ENCODE results near the gene MRPS16.

MRPS16 gene

GRCh38 chr10:73225518-73225917, 26.9 kb downstream of the MRPS16 start:
- TF ChIP-seq CTCF (IDR thresholded peaks at IDR 0.05; ENCODE audit: extremely low read depth, missing control alignments), result no peak
- no peak for DNase-seq (ENCODE audit: low spot score)

- no peak for DNase-seq (ENCODE audit: low spot score)
Observed at GRCh38 chr10:73220989-73221388, 31.5 kb downstream of the MRPS16 start.

GRCh38 chr10:73219384-73219783, 33.1 kb downstream of the MRPS16 start:
- no peak for TF ChIP-seq CTCF (IDR thresholded peaks at IDR 0.05; ENCODE audit: extremely low read depth, missing control alignments)
- no peak for DNase-seq (ENCODE audit: low spot score)

More at GRCh38 chr10:73220989-73221388, 31.5 kb downstream of the MRPS16 start:
- TF ChIP-seq CTCF (IDR thresholded peaks at IDR 0.05; ENCODE audit: extremely low read depth, missing control alignments), result no peak

GRCh38 chr10:73218431-73219191, 33.8 kb downstream of the MRPS16 start:
- peak; percentile 11 for TF ChIP-seq CTCF (IDR thresholded peaks at IDR 0.05; ENCODE audit: extremely low read depth, missing control alignments)
- DNase-seq (ENCODE audit: low spot score), result peak; percentile 13

GRCh38 chr10:73217628-73218027, 34.8 kb downstream of the MRPS16 start:
- no peak for DNase-seq (ENCODE audit: low spot score)

GRCh38 chr10:73215749-73216148, 36.7 kb downstream of the MRPS16 start:
- no peak for DNase-seq (ENCODE audit: low spot score)
- TF ChIP-seq CTCF (IDR thresholded peaks at IDR 0.05; ENCODE audit: extremely low read depth, missing control alignments), result no peak

More at GRCh38 chr10:73217628-73218027, 34.8 kb downstream of the MRPS16 start:
- TF ChIP-seq CTCF (IDR thresholded peaks at IDR 0.05; ENCODE audit: extremely low read depth, missing control alignments), result no peak

- DNase-seq (ENCODE audit: low spot score), result no peak
- no peak for TF ChIP-seq CTCF (IDR thresholded peaks at IDR 0.05; ENCODE audit: extremely low read depth, missing control alignments)
Observed at GRCh38 chr10:73211106-73211811, 41.2 kb downstream of the MRPS16 start.

All from GM20000 (cell line).